ENCODE measurements around the gene NPPA. TPM values are rescaled to one million over a fixed set of nuclear protein-coding genes. Genes with fewer than 3 reads are reported as not detected.
A peak's percentile ranks its signal among the peaks of the same experiment; 100 is the strongest.

NPPA gene
- total and polyA plus RNA-seq, 9 of the 15 experiments (the other 6 are each of a cell fraction or from before 2014, with no cell fraction given), result not detected

GRCh38 chr1:11879311-11880180 is 32.0 kb upstream of the NPPA start (continued):
- TF ChIP-seq L3MBTL2 (IDR thresholded peaks at IDR 0.05) (peak; percentile 76), CREB3 (tag; conservative IDR thresholded peaks at IDR 0.05; ENCODE audit: low read depth) (peak; percentile 75; the same call in 1 of the 2 replicates), TBP (optimal IDR thresholded peaks at IDR 0.05; ENCODE audit: low read depth, low read length) (no peak), MAFG (tag; conservative IDR thresholded peaks at IDR 0.05) (no peak), XRCC5 (IDR thresholded peaks at IDR 0.05; ENCODE audit: low read depth, low read length) (no peak), RBM39 (optimal IDR thresholded peaks at IDR 0.05; ENCODE audit: low read depth, low read length) (no peak), ZNF449 (CRISPR knock-in tag; IDR thresholded peaks at IDR 0.05) (0 out of 2 replicates have a peak, but pooled peaks have one; percentile 22), SMARCA5 (IDR thresholded peaks at IDR 0.05) (no peak), CBX5 (IDR thresholded peaks at IDR 0.05; ENCODE audit: borderline replicate concordance, low read depth) (no peak), ZSCAN29 (IDR thresholded peaks at IDR 0.05) (no peak), E2F6 (IDR thresholded peaks at IDR 0.05; ENCODE audit: borderline replicate concordance in 1 of 2, extremely low read depth in 1 of 2, insufficient read depth in 1 of 2, insufficient read length in 1 of 2, low read depth in 1 of 2, low read length in 1 of 2, poor library complexity in 1 of 2, severe bottlenecking in 1 of 2) (peak; percentile 15 to 44), MECOM (CRISPR knock-in tag; IDR thresholded peaks at IDR 0.05) (no peak), PML (IDR thresholded peaks at IDR 0.05; ENCODE audit: low read length) (no peak), RERE (CRISPR knock-in tag; IDR thresholded peaks at IDR 0.05; ENCODE audit: borderline replicate concordance) (no peak), TCF7 (IDR thresholded peaks at IDR 0.05; ENCODE audit: borderline replicate concordance) (no peak), ZFPM2 (CRISPR knock-in tag; IDR thresholded peaks at IDR 0.05) (no peak), NONO (IDR thresholded peaks at IDR 0.05; ENCODE audit: low read depth in 2 of 2, low read length in 1 of 2) (no peak), ZC3H11A (IDR thresholded peaks at IDR 0.05; ENCODE audit: low read depth, low read length) (no peak), TCF7L2 (IDR thresholded peaks at IDR 0.05; ENCODE audit: low read depth, low read length) (no peak), CTBP1 (IDR thresholded peaks at IDR 0.05; ENCODE audit: borderline replicate concordance) (no peak)

Measured in K562 (cell line).